ENCODE data around the gene ABTB1.

The ABTB1 gene

DNA sequence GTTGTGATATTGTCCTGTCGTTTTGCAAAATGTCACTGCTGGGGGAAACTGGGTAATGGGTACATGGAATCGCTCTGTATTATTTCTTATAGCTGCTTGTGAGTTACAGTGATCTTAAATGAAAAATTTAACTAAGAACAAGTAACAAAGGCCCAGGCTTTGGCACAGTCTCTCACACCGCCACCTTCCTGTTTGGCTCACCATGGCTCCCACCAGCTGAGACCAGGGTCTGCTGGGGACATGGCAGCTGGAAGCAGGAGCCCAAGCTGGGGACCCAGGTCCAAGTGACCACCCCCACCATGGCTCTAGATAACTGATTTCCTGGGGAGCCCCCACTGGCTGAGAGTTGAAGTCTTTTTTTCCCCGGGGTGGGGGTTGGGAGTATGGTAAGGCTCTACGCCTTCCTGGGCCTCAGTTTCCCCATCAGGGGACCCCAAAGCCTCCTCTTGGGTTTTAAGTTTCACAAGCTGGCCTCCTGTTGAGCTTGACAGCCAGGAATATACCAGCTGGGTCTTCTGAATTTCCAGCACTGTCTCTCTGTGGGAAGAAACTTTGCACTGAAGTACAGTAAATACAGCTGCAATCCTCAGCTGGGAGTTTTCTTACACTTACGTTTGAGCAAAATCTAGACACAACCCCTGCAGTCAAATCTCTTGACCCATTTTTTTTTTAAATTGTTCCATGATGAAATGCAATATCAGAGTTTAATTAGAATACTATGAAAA lies 26.1 kb downstream of the ABTB1 start:
- Histone ChIP-seq H3K36me3 (replicated peaks; ENCODE audit: insufficient read depth, low read length) (no peaks in the 10 kb centered on the region), H3K27ac (ENCODE audit: low read length) (no peak overlapping the region), H4K20me1 (ENCODE audit: insufficient read depth, low read length) (no peaks in the 10 kb centered on the region), H3K4me3 (ENCODE audit: low read length) (no peak overlapping the region), H3F3A (ENCODE audit: insufficient read depth, low read length) (no peaks in the 10 kb centered on the region), H3K4me1 (ENCODE audit: low read length) (no peaks in the 10 kb centered on the region), H3K79me2 (ENCODE audit: low read length) (no peaks in the 10 kb centered on the region), H3K4me2 (ENCODE audit: low read depth, low read length) (no peak overlapping the region), H3K27me3 (replicated peaks; ENCODE audit: insufficient read depth, low read length) (no peaks in the 10 kb centered on the region), H3K9me2 (replicated peaks; ENCODE audit: insufficient read depth, low read length) (no peaks in the 10 kb centered on the region), H3K9me3 (replicated peaks; ENCODE audit: insufficient read depth, low read length) (no peaks in the 10 kb centered on the region), H2AFZ (ENCODE audit: low read length) (no peak overlapping the region), H3K9ac (ENCODE audit: low read length) (no peak overlapping the region)
- TF ChIP-seq EZH2phosphoT487 (IDR thresholded peaks at IDR 0.05; ENCODE audit: low read length) (no peak), EZH2 (optimal IDR thresholded peaks at IDR 0.05; ENCODE audit: low read depth, low read length) (no peak)
- TF ChIP-seq, protein P1, sequence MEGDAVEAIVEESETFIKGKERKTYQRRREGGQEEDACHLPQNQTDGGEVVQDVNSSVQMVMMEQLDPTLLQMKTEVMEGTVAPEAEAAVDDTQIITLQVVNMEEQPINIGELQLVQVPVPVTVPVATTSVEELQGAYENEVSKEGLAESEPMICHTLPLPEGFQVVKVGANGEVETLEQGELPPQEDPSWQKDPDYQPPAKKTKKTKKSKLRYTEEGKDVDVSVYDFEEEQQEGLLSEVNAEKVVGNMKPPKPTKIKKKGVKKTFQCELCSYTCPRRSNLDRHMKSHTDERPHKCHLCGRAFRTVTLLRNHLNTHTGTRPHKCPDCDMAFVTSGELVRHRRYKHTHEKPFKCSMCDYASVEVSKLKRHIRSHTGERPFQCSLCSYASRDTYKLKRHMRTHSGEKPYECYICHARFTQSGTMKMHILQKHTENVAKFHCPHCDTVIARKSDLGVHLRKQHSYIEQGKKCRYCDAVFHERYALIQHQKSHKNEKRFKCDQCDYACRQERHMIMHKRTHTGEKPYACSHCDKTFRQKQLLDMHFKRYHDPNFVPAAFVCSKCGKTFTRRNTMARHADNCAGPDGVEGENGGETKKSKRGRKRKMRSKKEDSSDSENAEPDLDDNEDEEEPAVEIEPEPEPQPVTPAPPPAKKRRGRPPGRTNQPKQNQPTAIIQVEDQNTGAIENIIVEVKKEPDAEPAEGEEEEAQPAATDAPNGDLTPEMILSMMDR (IDR thresholded peaks at IDR 0.05; ENCODE audit: low read length), result no peak
- no peak for DNase-seq

DNA sequence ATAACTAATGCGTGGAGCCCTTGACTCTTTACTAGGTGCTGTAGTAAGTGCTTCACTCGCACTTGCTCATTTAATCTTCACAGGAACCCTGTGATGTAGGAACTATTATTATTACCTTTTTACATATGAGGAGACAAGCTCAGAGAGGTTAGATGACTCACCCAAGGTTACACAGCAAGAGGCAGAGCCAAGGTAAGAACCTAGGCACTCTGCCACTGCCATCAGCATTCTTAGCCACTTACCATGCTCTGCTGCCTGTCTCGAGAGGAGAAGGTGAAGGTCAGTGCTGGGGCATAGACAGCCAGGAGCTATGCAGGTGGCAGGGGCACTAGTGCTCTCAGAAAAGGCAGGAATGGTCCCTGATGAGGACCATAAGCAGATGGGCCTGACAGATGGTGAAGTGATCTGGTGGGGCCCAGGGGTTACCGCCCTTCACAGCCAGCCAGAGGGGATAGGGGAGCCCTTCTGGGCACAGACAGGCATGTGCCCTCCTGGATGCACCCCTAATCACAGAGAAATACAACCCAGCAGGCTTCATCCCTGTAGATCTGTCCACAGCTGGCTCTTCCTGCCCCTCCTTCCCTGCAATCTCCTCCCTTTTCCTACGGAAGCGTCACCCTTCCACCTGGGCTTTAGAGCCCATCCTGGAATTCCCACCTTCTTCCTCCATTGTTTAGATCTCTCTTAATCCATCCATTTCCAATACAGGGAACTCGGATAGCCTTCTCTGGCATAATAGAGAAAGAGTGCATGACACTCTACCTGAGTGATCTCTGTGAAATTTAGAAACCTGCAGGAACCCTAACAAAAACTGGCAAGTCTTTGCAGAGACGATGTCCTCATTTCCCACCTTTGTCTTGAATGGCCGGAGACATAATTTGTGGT lies 26.9 kb downstream of the ABTB1 start:
- no peak overlapping the region for H3K4me3 ChIP-seq (ENCODE audit: low read length)

DNA sequence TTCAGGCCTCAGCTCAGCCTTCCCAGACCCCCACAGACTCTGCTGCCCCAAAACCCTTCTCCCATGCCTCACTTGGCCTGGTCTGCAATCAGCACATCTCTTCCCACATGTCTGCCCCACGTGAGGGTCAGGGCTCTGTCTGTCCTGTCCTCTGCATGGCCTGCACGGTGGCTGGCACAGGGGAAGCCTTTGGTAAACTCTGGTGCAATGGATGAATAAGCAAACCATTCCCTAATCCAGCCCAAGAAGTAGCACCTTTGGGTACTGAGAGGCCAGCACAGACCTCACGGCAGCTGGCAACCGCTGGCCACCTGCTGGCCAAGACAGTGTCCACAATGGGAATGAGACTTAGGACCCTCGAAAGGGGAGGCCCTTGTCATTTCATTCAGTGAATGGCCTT lies 27.7 kb downstream of the ABTB1 start:
- H3K9me2 ChIP-seq (replicated peaks; ENCODE audit: insufficient read depth, low read length), result no peaks in the 10 kb centered on the region
- H3F3A ChIP-seq (ENCODE audit: insufficient read depth, low read length), result no peaks in the 10 kb centered on the region
- H3K4me1 ChIP-seq (ENCODE audit: low read length), result no peaks in the 10 kb centered on the region
- no peaks in the 10 kb centered on the region for H3K36me3 ChIP-seq (replicated peaks; ENCODE audit: insufficient read depth, low read length)
- H3K9ac ChIP-seq (ENCODE audit: low read length), result no peak overlapping the region
- no peaks in the 10 kb centered on the region for H3K27me3 ChIP-seq (replicated peaks; ENCODE audit: insufficient read depth, low read length)
- H3K4me2 ChIP-seq (ENCODE audit: low read depth, low read length), result no peak overlapping the region
- H3K4me3 ChIP-seq (ENCODE audit: low read length), result no peak overlapping the region
- H3K27ac ChIP-seq (ENCODE audit: low read length), result no peak overlapping the region
- H3K9me3 ChIP-seq (replicated peaks; ENCODE audit: insufficient read depth, low read length), result no peaks in the 10 kb centered on the region
- no peak overlapping the region for H2AFZ ChIP-seq (ENCODE audit: low read length)
- DNase-seq, result no peak
- TF ChIP-seq EZH2 (optimal IDR thresholded peaks at IDR 0.05; ENCODE audit: low read depth, low read length) (no peak), EZH2phosphoT487 (IDR thresholded peaks at IDR 0.05; ENCODE audit: low read length) (no peak)
- TF ChIP-seq, protein P1 (IDR thresholded peaks at IDR 0.05; ENCODE audit: low read length), result no peak
- no peaks in the 10 kb centered on the region for H4K20me1 ChIP-seq (ENCODE audit: insufficient read depth, low read length)
- no peaks in the 10 kb centered on the region for H3K79me2 ChIP-seq (ENCODE audit: low read length)

More for the DNA sequence above, 26.9 kb downstream of the ABTB1 start:
- Histone ChIP-seq H3F3A (ENCODE audit: insufficient read depth, low read length) (no peaks in the 10 kb centered on the region), H3K4me1 (ENCODE audit: low read length) (no peaks in the 10 kb centered on the region), H3K36me3 (replicated peaks; ENCODE audit: insufficient read depth, low read length) (no peaks in the 10 kb centered on the region), H4K20me1 (ENCODE audit: insufficient read depth, low read length) (no peaks in the 10 kb centered on the region), H3K4me2 (ENCODE audit: low read depth, low read length) (no peak overlapping the region), H3K27ac (ENCODE audit: low read length) (no peak overlapping the region), H3K27me3 (replicated peaks; ENCODE audit: insufficient read depth, low read length) (no peaks in the 10 kb centered on the region), H3K9me2 (replicated peaks; ENCODE audit: insufficient read depth, low read length) (no peaks in the 10 kb centered on the region), H2AFZ (ENCODE audit: low read length) (no peak overlapping the region), H3K79me2 (ENCODE audit: low read length) (no peaks in the 10 kb centered on the region), H3K9me3 (replicated peaks; ENCODE audit: insufficient read depth, low read length) (no peaks in the 10 kb centered on the region), H3K9ac (ENCODE audit: low read length) (no peak overlapping the region)
- TF ChIP-seq, protein P1 (IDR thresholded peaks at IDR 0.05; ENCODE audit: low read length), result no peak
- TF ChIP-seq EZH2 (optimal IDR thresholded peaks at IDR 0.05; ENCODE audit: low read depth, low read length), result no peak
- no peak for TF ChIP-seq EZH2phosphoT487 (IDR thresholded peaks at IDR 0.05; ENCODE audit: low read length)
- no peak for DNase-seq
